Esophagus squamous epithelium (tissue), 5 donors: ENCODE measurements around the gene FBXL15. TPM values are rescaled to one million over a fixed set of nuclear protein-coding genes. Genes with fewer than 3 reads are reported as not detected.
A peak's percentile ranks its signal among the peaks of the same experiment; 100 is the strongest.

Source experiments
- DNase-seq: peaks from one replicate; lab custom pipeline; 2025; lab: John Stamatoyannopoulos, UW
- H3K27ac ChIP-seq, 4 donors: fragments of 200-600 bp; sonication (generic); one replicate each; pipeline ENCODE4 v1.5.1; 2016 to 2019; ENCODE audit warnings: mild to moderate bottlenecking in 1 of 4
- H3K27me3 ChIP-seq, 4 donors: fragments of 200-600 bp; sonication (generic); 1 replicate in 3 of 4; 2 replicates in 1 of 4; pipeline versions ENCODE4 v1.5.1 to v1.6.0; 2017 to 2021; ENCODE audit warnings: antibody characterized with exemption in 1 of 4
- H3K36me3 ChIP-seq, 3 donors: fragments of 200-600 bp; sonication (generic); one replicate each; pipeline ENCODE4 v1.5.1; 2016 to 2019
- H3K4me1 ChIP-seq, 3 donors: fragments of 200-600 bp; sonication (generic); one replicate each; pipeline ENCODE4 v1.5.1; 2017 to 2019
- H3K4me3 ChIP-seq, 4 donors: fragments of 200-600 bp; sonication (generic); 1 replicate in 3 of 4; 2 replicates in 1 of 4; pipeline ENCODE4 v1.5.1; 2016 to 2019; ENCODE audit warnings: mild to moderate bottlenecking in 2 of 4, moderate library complexity in 1 of 4
- H3K9me3 ChIP-seq, 3 donors: fragments of 200-600 bp; sonication (generic); one replicate each; pipeline ENCODE4 v1.5.1; 2016 to 2019
- CTCF ChIP-seq, 6 experiments: fragments of 450-650 bp in 4 of 6; fragments of 200-600 bp in 2 of 6; sonication (generic) in 2 of 6; IDR thresholded peaks; one replicate each; pipeline ENCODE4 v1.5.1; 2016 to 2019; ENCODE audit warnings: antibody characterized with exemption in 6 of 6, mild to moderate bottlenecking in 4 of 6, moderate library complexity in 4 of 6
- POLR2A ChIP-seq, 4 donors: fragments of 450-650 bp; IDR thresholded peaks; one replicate each; pipeline ENCODE4 v1.6.1; 2017; ENCODE audit warnings: antibody characterized with exemption in 4 of 4, mild to moderate bottlenecking in 4 of 4, moderate library complexity in 3 of 4
- WGBS, 2 donors: methylation state at CpG; one replicate each; pipeline ENCODE4 v1.1.5; 2018; 5-methylcytosine and 5-hydroxymethylcytosine counted together
- intact Hi-C: fragments of 100-400 bp; cut with DNase I; formaldehyde crosslinking; loops from one replicate; pipeline ENCODE4 v1.15.0; 2022
- total RNA-seq, 4 donors: library from RNA; depleted of rRNA; stranded (reverse); fragments of >200 nt; gene quantifications; one replicate each; pipeline ENCODE4 v1.1.0, GENCODE V29; 2016
- donor health status: DM: yes; HTN: yes; CAD: no.

FBXL15 gene
- total RNA-seq, 4 donors from 2014 or later: 10.6 to 20.2 (median 18.8) TPM

GRCh38 chr10:102406815-102407214 is 13.8 kb upstream of the FBXL15 start:
- Histone ChIP-seq H3K27ac (no peak overlapping the region), H3K4me3 (no peak overlapping the region), H3K4me1 (peaks cover 12 to 34% (median 14%) of the 10 kb centered on the region in 3 donors), H3K36me3 (peaks cover 8 to 15% (median 11%) of the 10 kb centered on the region in 3 donors), H3K9me3 (no peaks in the 10 kb centered on the region), H3K27me3 (peaks cover 7 to 58% (median 26%) of the 10 kb centered on the region in 4 donors)
- DNase-seq: no peak
- TF ChIP-seq POLR2A (IDR thresholded peaks at IDR 0.05) (no peak), CTCF (IDR thresholded peaks at IDR 0.05) (no peak)
- 100% methylated on average over 1 of the region's 2 CpGs; no CpG with 5 or more reads in 1 of the 2 donors for WGBS, 2 donors
- intact Hi-C loops: no loop called here

GRCh38 chr10:102407425-102408130 is 13.1 kb upstream of the FBXL15 start:
- H3K27me3 ChIP-seq: peaks cover 7 to 65% (median 30%) of the 10 kb centered on the region in 4 donors
- H3K4me3 ChIP-seq: no peak overlapping the region
- DNase-seq: no peak
- 64 to 65% methylated on average over 12 to 13 of the region's 13 CpGs for WGBS, 2 donors
- no peak overlapping the region for H3K27ac ChIP-seq
- H3K36me3 ChIP-seq: peaks cover under 1 to 7% (median 4%) of the 10 kb centered on the region in 3 donors
- no peak for TF ChIP-seq CTCF (IDR thresholded peaks at IDR 0.05)
- TF ChIP-seq POLR2A (IDR thresholded peaks at IDR 0.05): no peak
- H3K4me1 ChIP-seq: peaks cover 11 to 29% (median 13%) of the 10 kb centered on the region in 3 donors
- intact Hi-C loops: no loop called here
- no peaks in the 10 kb centered on the region for H3K9me3 ChIP-seq

DNA sequence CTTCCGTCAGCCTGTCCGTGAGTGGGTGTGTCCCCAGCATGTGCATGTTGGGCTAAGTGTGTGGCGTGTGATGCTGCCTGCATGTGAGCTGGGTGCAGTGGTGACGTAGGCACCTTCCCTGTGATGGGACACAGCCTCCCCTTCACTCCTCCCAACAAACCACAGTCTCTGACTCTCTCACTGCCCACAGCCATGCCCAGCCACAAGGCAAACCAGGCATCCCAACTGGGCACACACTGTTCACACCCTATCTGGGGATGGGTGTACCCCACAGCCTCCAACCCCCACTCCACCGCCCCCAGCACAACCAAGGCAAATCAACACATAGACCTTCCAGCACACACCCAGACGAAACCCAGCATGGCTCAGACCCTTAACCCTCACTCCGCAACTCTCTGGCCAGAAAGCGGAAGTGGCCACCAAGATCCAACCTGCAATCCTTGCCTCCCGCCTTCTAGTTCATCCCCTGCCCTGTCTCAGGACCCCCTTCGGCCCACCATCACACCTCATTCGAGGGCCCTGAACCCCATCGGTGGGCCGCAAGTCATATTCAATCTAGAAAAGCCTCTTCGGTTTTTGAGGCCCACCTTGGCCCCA is 12.4 kb upstream of the FBXL15 start:
- H3K27ac ChIP-seq: no peak overlapping the region
- no peak for DNase-seq
- WGBS, 2 donors: 61 to 70% methylated on average over 12 to 13 of the region's 14 CpGs
- peaks cover 7 to 72% (median 32%) of the 10 kb centered on the region in 4 donors for H3K27me3 ChIP-seq
- H3K9me3 ChIP-seq: no peaks in the 10 kb centered on the region
- peaks cover 0 to under 1% (median 0%) of the 10 kb centered on the region in 3 donors for H3K36me3 ChIP-seq
- TF ChIP-seq CTCF (IDR thresholded peaks at IDR 0.05) (no peak), POLR2A (IDR thresholded peaks at IDR 0.05) (no peak)
- H3K4me3 ChIP-seq: peak overlapping the region; percentile 29 to 69 (median 45)
- H3K4me1 ChIP-seq: peaks cover 11 to 29% (median 13%) of the 10 kb centered on the region in 3 donors
- intact Hi-C loops: no loop called here

- Histone ChIP-seq H3K4me1 (peaks cover 11 to 29% (median 13%) of the 10 kb centered on the region in 3 donors), H3K9me3 (no peaks in the 10 kb centered on the region), H3K27ac (no peak overlapping the region), H3K4me3 (peak overlapping the region; percentile 29 to 69 (median 45)), H3K36me3 (no peaks in the 10 kb centered on the region), H3K27me3 (peaks cover 7 to 79% (median 32%) of the 10 kb centered on the region in 4 donors)
- TF ChIP-seq CTCF (IDR thresholded peaks at IDR 0.05): no peak
- TF ChIP-seq POLR2A (IDR thresholded peaks at IDR 0.05): no peak
- no peak for DNase-seq
- WGBS, 2 donors: 0 to 4% methylated on average over 3 to 8 of the region's 103 CpGs
- intact Hi-C loops: no loop called here
Observed at GRCh38 chr10:102408728-102409603, 11.7 kb upstream of the FBXL15 start.
